HG02943 (cell line): ENCODE measurements around the gene CCR5.
"Not testable (repeated sequence)": the region's sequence is repeated elsewhere in the genome, so short reads cannot be mapped to it uniquely, and the experiment has no call there.

Source experiments
- ATAC-seq: cut with Tn5 transposase; IDR thresholded peaks from one replicate; pipeline ENCODE4 v1.9.1; 2021; ENCODE audit warnings: mild to moderate bottlenecking, low read depth, moderate library complexity; ENCODE audit not compliant: unreplicated experiment

Gene CCR5

DNA sequence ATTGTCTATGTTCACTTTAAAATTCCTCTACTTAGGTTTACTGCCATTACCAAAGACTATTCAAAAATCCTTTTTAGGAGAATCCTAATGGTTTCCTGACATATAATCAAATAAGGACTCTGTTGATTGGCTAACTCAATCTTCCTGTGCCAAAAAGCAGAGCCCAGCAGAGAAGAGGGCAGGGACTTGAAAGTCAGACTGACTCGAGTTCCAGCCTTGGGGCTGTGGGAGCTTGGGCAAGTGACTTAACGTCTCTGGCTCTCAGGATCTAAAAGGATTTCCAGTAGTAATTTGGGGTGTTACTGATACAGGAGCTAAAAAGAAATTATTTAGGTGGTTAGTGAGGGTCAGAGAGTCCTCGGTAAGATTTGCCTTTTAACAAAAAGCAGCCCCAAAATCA lies 10.9 kb downstream of the CCR5 start:
- no peak for ATAC-seq

DNA sequence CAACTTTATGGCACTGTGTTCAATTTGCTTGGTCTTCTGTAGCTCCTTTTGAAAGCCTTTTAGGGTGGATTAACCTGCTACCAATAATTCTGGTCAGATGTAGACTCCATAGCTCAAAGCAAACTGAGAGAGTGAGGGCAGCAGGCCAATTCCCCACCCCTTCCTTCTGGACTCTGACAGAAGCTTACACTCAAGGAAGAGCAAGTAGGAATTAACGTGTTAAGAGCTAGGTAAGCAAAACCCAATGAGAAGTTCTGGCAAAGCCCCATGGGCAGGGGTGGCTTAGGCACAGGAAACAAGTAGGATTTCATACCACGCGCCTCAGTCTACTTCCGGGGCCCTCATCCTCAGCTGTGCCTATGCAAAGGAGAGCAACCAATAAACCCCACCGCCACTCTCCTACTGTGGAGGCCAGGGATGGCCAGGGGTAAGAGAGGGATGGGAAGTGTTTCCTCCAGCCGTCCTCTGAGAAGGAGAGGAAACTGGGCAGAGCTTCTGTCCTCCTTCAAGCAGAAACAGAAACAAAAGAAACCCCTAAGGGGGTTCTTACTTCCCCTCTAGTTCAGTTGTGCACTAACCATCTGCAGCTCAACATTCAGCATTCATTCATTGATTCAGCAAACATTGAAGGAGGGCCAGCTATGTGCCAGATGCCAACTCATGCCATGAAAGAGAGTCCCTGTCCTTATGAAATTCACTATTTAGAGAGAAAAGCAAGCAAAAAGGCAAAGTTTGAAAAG lies 12.6 kb downstream of the CCR5 start:
- ATAC-seq = no peak

DNA sequence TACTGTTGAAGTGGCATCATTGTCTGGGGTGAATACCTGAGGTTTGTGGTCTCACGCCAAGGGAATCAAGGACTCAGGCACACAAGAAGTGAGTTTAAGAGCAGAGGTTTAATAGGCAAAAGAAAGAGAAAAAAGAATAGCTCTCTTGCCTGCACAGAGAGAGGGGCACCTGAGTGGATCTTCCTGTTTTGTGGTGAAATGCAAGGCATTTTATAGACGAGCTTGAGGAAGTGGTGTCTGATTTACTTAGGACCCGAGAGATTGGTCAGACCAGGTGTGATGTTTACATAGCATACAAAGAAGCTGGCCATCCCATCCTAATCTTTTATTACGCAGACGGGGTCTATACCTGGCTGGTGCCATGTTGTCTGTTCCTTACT lies 13.2 kb downstream of the CCR5 start:
- ATAC-seq = no peak

DNA sequence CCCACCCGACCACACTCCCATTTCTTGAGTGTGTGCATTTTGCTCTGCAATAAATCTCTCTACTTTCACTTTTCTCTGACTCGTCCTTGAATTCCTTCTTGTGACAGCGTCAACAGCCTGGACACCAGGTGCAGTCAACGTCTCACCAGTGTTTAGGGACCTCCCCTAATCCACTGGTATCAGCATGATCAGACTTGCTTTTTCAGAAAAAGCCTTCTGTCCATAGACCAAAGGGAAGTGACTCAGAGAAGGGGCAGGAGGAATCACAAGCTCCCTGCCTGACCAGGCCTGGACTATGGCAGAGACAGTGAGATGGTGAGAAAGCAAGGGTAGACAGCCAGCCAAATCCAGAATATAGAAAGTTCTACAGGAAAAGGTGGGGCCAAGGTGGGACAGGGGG lies 15.5 kb downstream of the CCR5 start:
- ATAC-seq = no peak

DNA sequence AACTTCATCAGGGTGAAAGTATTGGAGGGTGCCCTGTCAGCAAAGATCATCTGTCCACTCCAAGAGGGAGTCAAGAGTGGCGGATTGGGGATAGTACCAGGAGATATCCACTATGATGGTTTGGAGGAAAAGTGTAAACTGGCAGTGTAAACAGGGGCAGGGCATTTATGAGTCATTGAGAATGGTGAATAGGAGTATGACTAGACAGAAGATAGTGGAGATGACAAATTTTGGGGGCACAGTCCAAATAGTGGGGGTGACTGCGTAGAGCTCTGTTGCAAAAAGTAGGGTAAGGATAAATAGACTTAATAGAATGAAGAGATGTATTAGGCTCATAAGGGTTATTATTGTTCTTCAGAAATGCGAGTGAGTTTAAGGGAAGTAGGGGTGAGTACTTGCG lies 18.1 kb downstream of the CCR5 start:
- ATAC-seq = not testable (repeated sequence)

DNA sequence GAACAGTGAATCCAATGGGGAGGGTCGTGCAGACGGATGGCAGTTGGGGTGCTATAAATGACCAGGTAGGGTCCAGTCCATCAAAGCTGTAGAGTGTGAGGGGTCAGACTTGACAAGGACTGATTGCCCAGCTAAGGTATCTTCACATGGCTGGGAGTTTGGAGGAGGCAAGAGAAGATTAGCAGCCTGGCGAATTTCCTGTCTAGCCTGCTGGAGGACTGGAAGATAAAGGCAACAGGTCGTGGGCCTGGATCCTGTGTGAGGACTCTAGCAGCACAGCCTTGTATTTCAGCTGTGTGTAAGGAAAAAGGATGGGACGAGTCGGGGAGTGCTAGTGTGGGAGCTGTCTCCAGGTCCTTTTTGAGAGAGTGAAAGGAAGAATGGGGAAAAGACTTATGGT lies 18.6 kb downstream of the CCR5 start:
- no peak for ATAC-seq

DNA sequence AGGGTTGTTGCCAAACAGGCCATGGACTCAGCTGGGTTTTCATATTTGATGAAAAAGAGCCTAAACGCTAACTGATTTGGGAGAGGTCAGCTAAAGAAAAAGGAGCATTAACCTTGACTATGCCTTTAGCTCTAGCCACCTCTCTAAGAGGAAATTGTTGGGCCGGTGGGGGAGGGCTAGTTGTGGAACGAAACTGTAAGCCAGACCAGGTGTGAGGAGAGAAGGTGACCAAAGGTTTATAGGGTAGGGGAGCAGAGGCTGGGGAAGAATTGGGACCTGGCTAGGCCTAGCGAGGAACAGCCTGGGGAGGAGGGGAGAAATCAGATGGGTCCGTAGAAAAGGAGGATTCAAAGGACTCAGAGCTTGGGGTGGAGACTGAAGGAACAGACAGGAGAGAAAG lies 20.8 kb downstream of the CCR5 start:
- ATAC-seq = not testable (repeated sequence)

DNA sequence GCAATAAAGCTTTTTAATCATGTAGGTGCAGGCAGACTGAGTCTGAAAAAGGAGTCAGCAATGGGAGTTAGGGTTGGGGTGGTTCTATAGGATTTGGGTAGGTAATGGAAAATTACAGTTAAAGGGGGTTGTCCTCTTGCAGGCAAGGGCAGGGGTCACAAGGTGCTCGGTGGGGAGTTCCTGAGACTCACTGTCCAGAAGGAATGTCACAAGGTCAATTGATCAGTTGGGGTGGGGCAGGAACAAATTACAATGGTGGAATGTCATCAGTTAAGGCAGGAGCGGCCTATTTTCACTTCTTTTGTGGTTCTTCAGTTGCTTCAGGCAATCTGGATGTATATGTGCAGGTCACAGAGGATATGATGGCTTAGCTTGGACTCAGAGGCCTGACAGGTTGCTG lies 22.3 kb downstream of the CCR5 start:
- ATAC-seq = no peak

DNA sequence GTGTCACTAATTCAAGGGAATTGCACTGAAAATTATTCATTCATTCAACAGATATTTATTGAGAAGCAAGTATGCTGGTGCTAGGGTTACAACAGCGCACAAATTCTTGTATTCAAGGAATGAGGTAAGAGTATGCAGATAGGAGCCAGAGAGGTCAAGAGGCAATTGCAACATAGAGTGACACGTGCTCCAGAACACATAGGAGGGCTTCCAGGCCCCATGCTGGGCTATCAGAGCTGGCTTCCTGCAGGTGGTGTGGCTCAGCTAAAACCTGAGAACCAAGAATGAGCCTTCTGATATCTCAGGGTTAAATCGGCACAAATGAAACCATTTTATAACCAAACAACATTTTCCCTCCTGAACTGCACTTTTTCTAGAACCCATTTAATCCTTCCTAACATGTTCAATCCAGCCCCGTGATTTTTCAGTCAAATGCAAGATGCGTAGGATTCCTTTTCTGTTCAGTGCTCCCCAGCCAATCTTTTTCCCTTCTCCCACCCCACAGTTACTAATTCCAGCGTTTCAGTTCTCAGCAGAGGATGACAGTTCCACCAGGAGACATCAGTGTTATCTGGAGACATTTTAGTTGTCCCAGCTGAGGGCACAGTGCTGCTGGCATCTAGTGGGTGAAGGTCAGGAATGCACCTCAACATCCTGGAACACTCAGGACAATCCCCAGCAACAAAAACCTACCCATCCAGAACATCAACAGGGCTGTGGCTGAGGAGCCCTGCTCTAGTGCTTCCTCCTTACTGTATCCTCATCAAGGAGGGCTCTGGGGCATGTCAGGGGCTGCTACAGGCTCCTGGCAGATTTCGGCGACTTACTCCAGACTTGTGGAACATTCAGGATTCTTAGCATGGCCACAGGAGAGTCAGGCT lies 23.0 kb downstream of the CCR5 start:
- no peak for ATAC-seq

DNA sequence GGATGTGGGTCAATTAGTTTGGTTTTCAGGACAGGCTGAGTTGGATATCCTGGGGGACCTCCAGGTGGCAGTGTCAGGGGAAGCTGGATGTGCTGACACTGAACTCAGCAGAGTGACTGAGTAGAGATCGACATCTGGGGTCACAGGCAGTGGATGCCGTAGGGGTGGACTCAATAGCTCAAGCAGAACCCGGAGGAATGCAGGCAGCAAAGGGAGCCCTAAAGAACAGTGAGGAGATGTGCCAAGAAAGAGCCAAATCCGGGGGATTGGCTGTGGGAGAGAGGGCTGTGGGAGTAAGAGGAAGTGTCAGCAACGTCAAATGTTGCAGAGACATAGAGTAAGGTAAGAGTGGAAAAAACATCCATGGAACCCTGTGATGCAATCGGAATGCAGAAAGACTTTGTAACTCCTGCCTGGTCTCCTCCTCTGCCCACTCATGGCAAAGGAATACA lies 24.5 kb downstream of the CCR5 start:
- no peak for ATAC-seq

DNA sequence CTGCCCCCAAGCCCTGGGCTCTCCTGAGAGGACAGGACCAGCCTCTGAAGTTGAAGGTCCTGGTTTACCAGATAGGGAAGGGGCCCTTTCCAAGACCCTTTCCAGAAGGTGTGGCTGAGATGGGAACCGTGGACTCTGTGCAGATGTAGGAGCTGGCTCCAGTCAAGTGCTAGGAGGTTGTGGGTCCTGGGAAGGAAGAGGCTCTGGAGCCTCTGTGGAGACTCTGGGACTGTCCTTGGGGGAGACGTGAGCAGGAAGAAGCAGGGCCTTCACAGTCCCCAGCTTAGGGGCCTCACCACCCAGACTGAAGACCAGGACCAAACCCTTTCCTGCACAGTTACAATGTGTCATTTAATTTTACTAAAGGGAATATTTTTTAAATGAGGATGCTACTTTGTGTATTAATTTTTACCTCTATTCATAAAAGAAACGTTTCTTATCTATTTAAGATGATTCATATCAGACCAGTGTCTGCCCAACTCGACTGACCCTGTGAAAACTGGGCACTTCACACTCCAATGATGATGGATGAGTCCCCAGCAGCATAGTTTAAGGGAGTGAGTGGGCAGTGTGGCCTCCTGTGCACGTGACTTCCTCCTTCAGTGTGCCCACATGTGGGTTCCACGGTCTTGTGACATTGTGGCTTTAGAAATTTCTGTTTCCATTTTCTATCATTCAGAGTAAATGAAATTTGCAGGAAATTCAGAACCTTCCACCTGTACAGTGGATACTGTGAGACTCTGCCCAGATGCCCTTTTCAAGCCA lies 25.2 kb downstream of the CCR5 start:
- ATAC-seq = no peak

DNA sequence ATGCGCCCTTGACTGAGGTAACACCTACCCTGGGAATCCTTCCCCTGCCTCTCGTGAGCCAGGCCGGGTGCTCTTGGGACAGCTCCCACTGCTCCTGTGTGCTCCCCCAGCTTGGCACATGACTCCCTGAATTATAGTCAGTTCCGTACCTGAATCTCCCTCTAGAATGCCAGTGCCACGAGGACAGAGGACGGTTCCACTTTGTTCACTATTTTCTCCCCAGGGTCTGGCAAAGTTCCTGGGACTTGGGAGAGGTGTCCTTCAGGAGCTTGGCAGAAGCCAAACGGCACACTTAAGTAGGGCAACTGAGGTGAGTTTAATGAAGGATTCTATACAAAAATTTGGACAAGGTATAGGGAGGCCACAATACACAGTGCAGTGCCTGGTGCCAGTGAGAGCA lies 26.4 kb downstream of the CCR5 start:
- no peak for ATAC-seq

DNA sequence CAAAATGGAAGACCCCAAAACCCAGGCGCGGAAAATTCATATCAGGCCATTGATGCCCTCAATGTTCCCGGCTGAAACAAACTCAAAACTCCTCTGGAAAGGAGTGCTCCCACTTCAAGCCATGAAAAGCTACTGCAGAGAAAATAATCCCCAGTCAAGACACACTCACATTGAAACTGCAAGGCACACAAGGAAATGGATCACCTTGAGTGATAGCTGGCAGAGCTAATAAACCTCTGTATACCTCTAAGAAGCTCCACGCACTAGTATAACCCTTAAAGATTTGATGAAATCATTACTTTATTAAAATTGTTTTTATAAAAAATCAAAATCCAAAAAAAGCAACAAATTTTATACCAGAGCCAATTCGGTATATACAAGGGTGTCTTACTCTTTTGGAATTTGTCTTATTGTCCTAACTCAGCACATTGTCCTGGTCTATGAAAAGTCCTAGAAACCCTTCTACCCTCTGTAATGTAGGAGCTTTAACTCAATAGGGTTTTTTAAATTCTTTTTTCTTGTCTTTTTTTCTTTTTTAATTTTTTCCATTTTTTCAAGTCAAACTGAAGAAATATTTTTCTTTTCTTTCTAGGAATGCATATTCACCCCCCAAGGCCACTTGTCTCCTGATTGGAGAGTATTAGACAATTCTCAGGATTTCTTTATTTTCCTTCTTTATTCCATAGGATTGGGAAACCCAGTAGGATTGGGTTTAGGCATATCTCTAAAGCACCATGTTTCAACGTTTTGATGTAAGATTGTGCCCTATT lies 27.6 kb downstream of the CCR5 start:
- no peak for ATAC-seq

DNA sequence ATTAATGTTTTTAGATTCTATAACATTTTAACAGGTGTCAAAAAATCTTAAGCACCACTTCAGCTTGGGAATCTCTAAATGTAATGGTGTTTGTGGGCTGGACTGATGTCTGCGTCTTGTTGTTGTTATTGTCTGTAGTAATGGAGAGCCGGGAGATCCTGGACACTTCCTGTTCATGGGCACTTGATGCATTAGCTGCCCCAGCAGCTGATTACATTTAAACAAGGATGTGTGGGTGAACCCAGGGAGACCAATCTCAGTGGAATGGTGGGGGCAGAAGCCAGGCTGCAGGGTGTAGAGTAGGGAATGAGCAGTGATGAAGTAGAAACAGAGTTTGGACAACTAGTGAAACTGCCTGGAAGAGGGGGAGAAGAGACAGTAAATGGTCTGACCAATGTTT lies 28.4 kb downstream of the CCR5 start:
- ATAC-seq = no peak

DNA sequence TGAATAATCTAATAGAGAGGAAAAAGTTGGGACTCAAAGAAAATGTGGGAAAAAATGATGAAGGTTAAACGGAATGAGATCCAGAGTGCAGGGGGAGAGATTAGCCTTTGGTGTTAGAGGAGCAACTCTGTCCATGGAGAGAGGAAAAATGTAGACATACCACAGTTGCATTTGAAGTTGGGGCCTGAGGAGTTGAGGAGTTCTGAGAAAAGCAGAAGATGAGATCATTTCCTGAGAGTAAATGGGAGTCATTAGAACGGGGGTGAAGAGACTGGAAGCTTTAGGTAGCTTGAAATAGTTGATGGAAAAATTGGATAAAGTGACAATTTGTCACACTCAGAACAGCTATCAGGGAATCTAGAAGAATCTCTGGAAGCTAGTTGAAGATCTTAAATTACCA lies 28.8 kb downstream of the CCR5 start:
- ATAC-seq = no peak

DNA sequence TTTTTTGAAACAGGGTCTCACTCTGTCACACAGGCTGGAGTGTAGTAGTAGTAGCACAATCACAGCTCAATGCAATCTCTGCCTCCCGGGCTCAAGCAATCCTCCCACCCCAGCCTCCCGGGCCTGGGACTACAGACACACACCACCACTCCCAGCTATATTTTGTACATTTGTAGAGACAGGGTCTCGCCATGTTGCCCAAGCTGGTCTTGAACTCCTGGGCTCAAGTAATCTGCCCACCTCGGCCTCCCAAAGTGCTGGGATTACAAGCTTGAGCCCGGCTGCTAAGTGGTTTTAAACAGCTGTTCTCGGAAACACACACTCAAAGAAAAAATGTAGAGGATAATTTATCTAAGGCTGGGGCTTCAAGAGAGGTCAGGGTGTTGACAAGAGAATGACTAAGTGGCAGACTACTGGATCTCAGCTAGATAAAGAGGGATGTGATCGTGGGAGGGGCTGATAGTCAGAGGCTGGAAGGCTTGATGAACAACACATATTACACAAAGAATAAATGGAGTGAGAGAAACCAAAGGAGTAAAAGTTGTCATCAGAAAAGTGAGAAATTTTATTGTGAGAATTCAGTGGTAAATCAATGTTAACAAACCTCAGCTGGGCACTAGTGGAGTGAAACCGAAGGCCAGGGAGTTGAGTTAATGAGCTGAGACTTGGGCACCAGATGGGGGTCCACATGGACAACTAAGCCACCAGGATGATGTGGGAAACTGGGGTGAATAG lies 29.4 kb downstream of the CCR5 start:
- no peak for ATAC-seq

DNA sequence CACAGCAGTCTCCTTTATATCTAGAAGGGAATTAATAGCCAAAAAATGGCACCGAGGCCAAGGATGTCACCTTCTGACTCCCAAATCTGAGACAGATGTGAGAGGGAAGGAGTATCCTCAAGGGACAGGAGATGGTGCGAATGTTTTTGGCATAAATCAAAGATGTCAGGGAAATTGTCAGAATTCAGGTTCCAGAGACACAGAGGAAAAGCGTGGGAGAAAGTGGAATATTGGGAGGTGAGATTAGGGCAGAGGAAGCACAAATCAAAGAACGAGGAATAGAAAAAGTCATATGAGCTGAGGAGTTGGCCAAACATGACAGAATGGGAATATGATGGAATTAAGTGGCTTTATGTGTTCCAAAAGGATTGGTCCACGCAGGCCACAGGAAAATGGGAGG lies 30.1 kb downstream of the CCR5 start:
- no peak for ATAC-seq

DNA sequence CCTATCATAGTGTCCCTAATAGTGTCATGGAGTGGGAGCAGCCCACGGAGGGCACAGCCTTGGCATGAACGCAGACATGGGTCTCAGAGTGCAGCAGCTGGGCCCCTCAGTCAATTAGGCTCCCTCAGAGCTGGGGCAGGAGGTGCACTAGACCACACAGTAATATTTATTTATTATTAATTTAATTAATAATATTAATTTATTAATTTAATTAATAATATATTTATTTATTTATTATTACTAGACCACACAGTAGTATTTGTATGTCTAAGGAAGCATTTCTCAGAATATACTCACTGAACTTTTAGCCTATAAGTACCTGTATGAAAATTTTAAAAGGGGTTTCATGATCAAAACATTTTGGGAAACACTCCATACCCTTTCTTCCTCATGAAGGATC lies 30.8 kb downstream of the CCR5 start:
- no peak for ATAC-seq

DNA sequence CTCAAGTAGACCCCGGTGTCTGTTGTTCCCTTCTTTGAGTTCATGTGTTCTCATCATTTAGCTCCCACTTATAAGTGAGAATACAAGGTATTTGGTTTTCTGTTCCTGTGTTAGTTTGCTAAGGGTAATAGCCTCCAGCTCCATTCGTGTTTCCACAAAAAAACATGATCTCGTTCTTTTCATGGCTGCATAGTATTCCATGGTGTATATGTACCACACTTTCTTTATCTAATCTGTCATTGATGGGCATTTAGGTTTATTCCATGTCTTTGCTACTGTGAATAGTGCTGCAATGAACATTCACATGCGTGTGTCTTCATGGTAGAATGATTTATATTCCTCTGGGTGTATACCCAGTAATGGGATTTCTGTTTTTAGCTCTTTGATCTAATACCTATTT lies 32.2 kb downstream of the CCR5 start:
- ATAC-seq = not testable (repeated sequence)
